B cell (primary cell): ENCODE data around the gene NAXD. TPM values are rescaled to one million over a fixed set of nuclear protein-coding genes. Genes with fewer than 3 reads are reported as not detected.

Experiments used
- ATAC-seq: fragments of 200-7000 bp; cut with Tn5 transposase; one replicate; pipeline ENCODE4 v1.10.0; 2021; ENCODE audit warnings: low read depth, mild to moderate bottlenecking, moderate number of reproducible peaks, moderate library complexity
- CTCF ChIA-PET: fragments of 350-600 bp; sonication (Branson Sonifier 250); formaldehyde crosslinking; loops from one replicate; lab custom pipeline; 2021; ENCODE audit warnings: antibody characterized with exemption, inconsistent platforms; lab: Charles Lee
- POLR2A ChIA-PET: fragments of 350-600 bp; sonication (Branson Sonifier 250); formaldehyde crosslinking; loops from one replicate; lab custom pipeline; 2021; ENCODE audit warnings: antibody characterized with exemption; lab: Charles Lee
- DNase-seq: peaks from one replicate; pipeline ENCODE4 v3.0.0; 2013
- H2AFZ ChIP-seq: 2 replicates; pipeline ENCODE4 v1.6.1; 2012; ENCODE audit warnings: mild to moderate bottlenecking, low read depth, low read length; ENCODE audit not compliant: insufficient read depth, poor library complexity, severe bottlenecking
- H3K27ac ChIP-seq, 2 donors: 1 replicate in 1 of 2; 2 replicates in 1 of 2; pipeline ENCODE4 v1.5.1; 2012 to 2013; ENCODE audit warnings: low read length in 2 of 2, mild to moderate bottlenecking in 2 of 2, moderate library complexity in 1 of 2
- H3K27me3 ChIP-seq, 4 experiments: fragments of 200-600 bp in 1 of 4; sonication (generic) in 1 of 4; replicated peaks in 1 of 4; 1 replicate in 2 of 4; 2 replicates in 2 of 4; pipeline versions ENCODE4 v1.6.1 to v1.7.0; 2013 to 2016; ENCODE audit warnings: low read length in 3 of 4, mild to moderate bottlenecking in 2 of 4, mixed read lengths in 1 of 4, moderate library complexity in 1 of 4; ENCODE audit not compliant: insufficient read depth in 4 of 4, control insufficient read depth in 3 of 4; ENCODE audit errors: control extremely low read depth in 1 of 4
- H3K36me3 ChIP-seq, 2 experiments: replicated peaks in 1 of 2; 1 replicate in 1 of 2; 2 replicates in 1 of 2; pipeline versions ENCODE4 v1.6.1 to v1.7.1; 2013; ENCODE audit warnings: low read length in 1 of 2; ENCODE audit not compliant: insufficient read depth in 2 of 2, control insufficient read depth in 1 of 2; ENCODE audit errors: control extremely low read depth in 1 of 2, extremely low read depth in 1 of 2
- H3K4me1 ChIP-seq, 2 donors: fragments of 200-600 bp in 1 of 2; sonication (generic) in 1 of 2; 1 replicate in 1 of 2; 2 replicates in 1 of 2; pipeline versions ENCODE4 v1.5.1 to v1.6.1; 2013 to 2017; ENCODE audit warnings: low read length in 2 of 2; ENCODE audit not compliant: control insufficient read depth in 2 of 2, insufficient read depth in 2 of 2
- H3K4me2 ChIP-seq: replicated peaks from 2 replicates; pipeline ENCODE3; 2012; ENCODE audit warnings: mild to moderate bottlenecking, low read depth, low read length; ENCODE audit not compliant: poor library complexity, severe bottlenecking
- H3K4me3 ChIP-seq, 5 experiments: fragments of 200-600 bp in 1 of 5; sonication (generic) in 1 of 5; 1 replicate in 3 of 5; 2 replicates in 2 of 5; pipeline versions ENCODE4 v1.5.1 to v1.7.0; 2011 to 2016; ENCODE audit warnings: low read length in 4 of 5, mild to moderate bottlenecking in 4 of 5, low read depth in 2 of 5, control low read depth in 1 of 5, moderate library complexity in 1 of 5; ENCODE audit not compliant: insufficient read depth in 1 of 5; ENCODE audit errors: control extremely low read depth in 1 of 5, extremely low read depth in 1 of 5
- H3K79me2 ChIP-seq: fragments of 200-600 bp; sonication (generic); one replicate; pipeline ENCODE4 v1.6.0; 2016; ENCODE audit warnings: low read length; ENCODE audit not compliant: control insufficient read depth, insufficient read depth
- H3K9ac ChIP-seq: fragments of 200-600 bp; sonication (generic); 2 replicates; pipeline ENCODE4 v1.6.1; 2017; ENCODE audit warnings: mild to moderate bottlenecking, low read length, moderate library complexity
- H3K9me3 ChIP-seq, 3 donors: one replicate each; pipeline versions ENCODE4 v1.6.1 to v1.7.1; 2013; ENCODE audit warnings: low read length in 2 of 3; ENCODE audit not compliant: control insufficient read depth in 2 of 3, insufficient read depth in 1 of 3; ENCODE audit errors: control extremely low read depth in 1 of 3
- H4K20me1 ChIP-seq: 2 replicates; pipeline ENCODE4 v1.6.0; 2012; ENCODE audit warnings: mild to moderate bottlenecking, low read length; ENCODE audit not compliant: insufficient read depth, control insufficient read depth, poor library complexity, severe bottlenecking
- H3K27ac Mint-ChIP-seq: one replicate; pipeline ENCODE4 v1.8.0; 2021; ENCODE audit warnings: mixed read lengths
- H3K27me3 Mint-ChIP-seq: one replicate; pipeline ENCODE4 v1.8.0; 2021; ENCODE audit warnings: mixed read lengths
- H3K4me1 Mint-ChIP-seq: one replicate; pipeline ENCODE4 v1.8.0; 2021; ENCODE audit warnings: mixed read lengths
- H3K4me3 Mint-ChIP-seq: one replicate; pipeline ENCODE4 v1.8.0; 2021; ENCODE audit warnings: mixed read lengths
- H3K9me3 Mint-ChIP-seq: one replicate; pipeline ENCODE4 v1.8.0; 2022; ENCODE audit warnings: mixed read lengths; ENCODE audit not compliant: insufficient read depth
- EZH2 ChIP-seq: IDR thresholded peaks from 2 replicates; pipeline ENCODE4 v1.6.1; 2012; ENCODE audit warnings: borderline replicate concordance, low read depth, mild to moderate bottlenecking, moderate library complexity, low read length; ENCODE audit not compliant: insufficient read depth, poor library complexity, severe bottlenecking
- WGBS: methylation state at CpG from one replicate; pipeline ENCODE4 v1.1.5; 2013; ENCODE audit warnings: missing lambda C conversion rate; ENCODE audit not compliant: insufficient coverage; 5-methylcytosine and 5-hydroxymethylcytosine counted together
- intact Hi-C: fragments of 100-400 bp; cut with micrococcal nuclease; formaldehyde crosslinking; loops from one replicate; pipeline ENCODE4 v1.10.0; 2022
- polyA plus RNA-seq: library from polyadenylated mRNA; depleted of rRNA; stranded (reverse); fragments of >200 nt; gene quantifications from 2 replicates; pipeline ENCODE4 v1.2.3, GENCODE V29; 2012
- total RNA-seq, 2 donors: library from RNA; stranded (reverse); fragments of 120-200 nt in 1 of 2; gene quantifications; 1 replicate in 1 of 2; 2 replicates in 1 of 2; pipeline versions ENCODE4 v1.2.3 to v1.2.4, GENCODE V29; 2013 to 2022
- TF ChIP-seq, protein P1 (sequence below): fragments of 200-600 bp; IDR thresholded peaks from one replicate; pipeline ENCODE4 v1.8.0; 2022; ENCODE audit warnings: antibody characterized with exemption, mild to moderate bottlenecking

The NAXD gene
- total and polyA plus RNA-seq, 2 donors (not counting 1 experiment from before 2014, with no cell fraction given): 28.4 to 33.3 TPM

DNA sequence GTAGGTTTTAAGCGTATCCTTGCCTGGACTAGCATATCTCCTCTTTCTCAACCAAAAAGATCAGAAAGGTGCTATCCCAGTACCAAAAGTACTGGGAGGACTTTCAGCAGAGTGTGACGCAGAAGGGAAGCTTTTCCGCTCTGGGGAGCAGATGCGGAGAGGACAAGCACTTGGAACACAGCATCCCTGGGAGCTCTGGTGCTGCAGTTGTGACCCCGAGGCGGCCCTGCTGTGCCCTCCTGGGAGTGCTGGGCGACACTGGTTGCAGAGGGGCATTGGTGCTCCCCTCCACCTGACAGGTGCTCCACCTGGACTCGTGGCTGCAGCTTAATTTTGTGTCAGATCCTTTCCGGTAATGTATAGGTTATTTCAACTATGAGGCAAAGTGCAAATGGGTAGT is 3.4 kb downstream of the NAXD start:
- Histone ChIP-seq H2AFZ (no peak overlapping the region), H3K9me3 (no peaks in the 10 kb centered on the region), H3K36me3 (peaks cover 8 to 17% of the 10 kb centered on the region in 2 experiments), H3K4me2 (no peak overlapping the region), H3K27me3 (no peaks in the 10 kb centered on the region), H3K27ac (no peak overlapping the region), H4K20me1 (peaks cover 33% of the 10 kb centered on the region), H3K4me3 (no peak overlapping the region), H3K4me1 (peaks cover 14 to 20% of the 10 kb centered on the region in 2 donors), H3K9ac (no peak overlapping the region), H3K79me2 (peaks cover 77% of the 10 kb centered on the region)
- Mint-ChIP-seq H3K27me3 (no peaks in the 10 kb centered on the region), H3K9me3 (no peaks in the 10 kb centered on the region), H3K27ac (no peak overlapping the region), H3K4me1 (peaks cover 34% of the 10 kb centered on the region), H3K4me3 (no peak overlapping the region)
- TF ChIP-seq, protein P1, sequence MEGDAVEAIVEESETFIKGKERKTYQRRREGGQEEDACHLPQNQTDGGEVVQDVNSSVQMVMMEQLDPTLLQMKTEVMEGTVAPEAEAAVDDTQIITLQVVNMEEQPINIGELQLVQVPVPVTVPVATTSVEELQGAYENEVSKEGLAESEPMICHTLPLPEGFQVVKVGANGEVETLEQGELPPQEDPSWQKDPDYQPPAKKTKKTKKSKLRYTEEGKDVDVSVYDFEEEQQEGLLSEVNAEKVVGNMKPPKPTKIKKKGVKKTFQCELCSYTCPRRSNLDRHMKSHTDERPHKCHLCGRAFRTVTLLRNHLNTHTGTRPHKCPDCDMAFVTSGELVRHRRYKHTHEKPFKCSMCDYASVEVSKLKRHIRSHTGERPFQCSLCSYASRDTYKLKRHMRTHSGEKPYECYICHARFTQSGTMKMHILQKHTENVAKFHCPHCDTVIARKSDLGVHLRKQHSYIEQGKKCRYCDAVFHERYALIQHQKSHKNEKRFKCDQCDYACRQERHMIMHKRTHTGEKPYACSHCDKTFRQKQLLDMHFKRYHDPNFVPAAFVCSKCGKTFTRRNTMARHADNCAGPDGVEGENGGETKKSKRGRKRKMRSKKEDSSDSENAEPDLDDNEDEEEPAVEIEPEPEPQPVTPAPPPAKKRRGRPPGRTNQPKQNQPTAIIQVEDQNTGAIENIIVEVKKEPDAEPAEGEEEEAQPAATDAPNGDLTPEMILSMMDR: no peak
- TF ChIP-seq EZH2: no peak
- 95% methylated on average over 6 of the region's 9 CpGs for WGBS
- POLR2A ChIA-PET: no interaction called here
- intact Hi-C loops: no loop called here
- ATAC-seq: no peak
- DNase-seq: no peak
- CTCF ChIA-PET: interaction anchor here (1.3 to 1.5 kb wide), 2 partner anchors 26 to 163 kb away, joined by 5 read pairs; no protein-coding TSS in a partner anchor

DNA sequence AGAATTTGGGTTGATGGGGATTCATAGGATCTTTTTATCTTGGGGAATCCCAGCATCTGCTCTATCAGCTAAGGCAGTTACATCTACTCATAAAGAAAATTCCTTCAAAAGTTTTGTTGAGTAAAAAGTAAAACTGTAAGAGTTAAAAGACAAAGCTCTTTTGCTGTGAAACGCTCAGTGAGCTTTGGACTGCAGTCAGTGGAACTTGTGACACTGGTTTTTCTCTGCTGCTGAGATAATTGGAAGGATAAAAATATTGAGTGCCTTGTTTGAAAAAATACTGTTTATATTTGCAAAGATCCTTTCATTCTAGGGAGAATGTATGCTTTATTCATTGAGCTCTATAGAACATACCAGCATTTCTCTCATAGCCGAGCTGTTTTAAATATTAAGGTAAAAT is 5.3 kb downstream of the NAXD start:
- H3K27ac Mint-ChIP-seq: no peak overlapping the region
- 64% methylated on average over 1 of the region's 2 CpGs for WGBS
- H3K4me1 Mint-ChIP-seq: peaks cover 29% of the 10 kb centered on the region

More for the DNA sequence above, 5.3 kb downstream of the NAXD start:
- Histone ChIP-seq H3K4me2 (no peak overlapping the region), H4K20me1 (peaks cover 47% of the 10 kb centered on the region), H3K36me3 (peaks cover 8 to 29% of the 10 kb centered on the region in 2 experiments), H3K27ac (no peak overlapping the region), H3K4me3 (no peak overlapping the region), H3K9ac (no peak overlapping the region), H3K4me1 (peaks cover 14% of the 10 kb centered on the region in 2 donors), H2AFZ (no peak overlapping the region), H3K79me2 (peaks cover 91% of the 10 kb centered on the region), H3K27me3 (no peaks in the 10 kb centered on the region), H3K9me3 (no peaks in the 10 kb centered on the region)
- ChIA-PET POLR2A (no interaction called here), CTCF (interaction anchor here (0.7 to 2.1 kb wide), 4 partner anchors 10 to 198 kb away, joined by 3 to 6 read pairs (median 4); no protein-coding TSS in a partner anchor)
- intact Hi-C loops: no loop called here
- Mint-ChIP-seq H3K9me3 (no peaks in the 10 kb centered on the region), H3K4me3 (no peak overlapping the region), H3K27me3 (no peaks in the 10 kb centered on the region)
- no peak for DNase-seq
- TF ChIP-seq EZH2: no peak
- TF ChIP-seq, protein P1: no peak
- ATAC-seq: no peak
